Right renal cortex interstitium (tissue), 3 donors: Measurements from ENCODE around the gene KRT84. TPM values are rescaled to one million over a fixed set of nuclear protein-coding genes. Genes with fewer than 3 reads are reported as not detected.

Source experiments
- polyA plus RNA-seq, 3 donors: library from polyadenylated mRNA; unstranded; fragments of 120-200 nt; gene quantifications; one replicate each; pipeline ENCODE4 v1.2.1, GENCODE V29; 2013; ENCODE audit not compliant: insufficient read length in 3 of 3

Gene KRT84
- polyA plus RNA-seq, 3 donors: not detected

Other genes with a start within 250 kb of the KRT84 start
- under 1 TPM; 0.64 to 0.89 (median 0.76) TPM for gene KRT80, start 193.6 kb downstream of the KRT84 start, polyA plus RNA-seq
- gene KRT7, start 152.4 kb downstream of the KRT84 start, polyA plus RNA-seq: 100 to 1,000 TPM in 1 of 3 donors, 10 to 100 TPM in 2; 35.1 to 109 (median 56.3) TPM
- not detected for gene KRT86, start 111.0 kb downstream of the KRT84 start, polyA plus RNA-seq
- not detected for gene KRT81, start 94.1 kb downstream of the KRT84 start, polyA plus RNA-seq
- not detected for gene KRT83, start 64.3 kb downstream of the KRT84 start, polyA plus RNA-seq
- not detected for gene KRT85, start 18.2 kb downstream of the KRT84 start, polyA plus RNA-seq
- gene KRT82, start 20.7 kb upstream of the KRT84 start, polyA plus RNA-seq: not detected
- not detected for gene KRT75, start 48.7 kb upstream of the KRT84 start, polyA plus RNA-seq
- not detected for gene KRT6B, start 66.5 kb upstream of the KRT84 start, polyA plus RNA-seq
- not detected for gene KRT6C, start 88.2 kb upstream of the KRT84 start, polyA plus RNA-seq
- gene KRT6A, start 107.6 kb upstream of the KRT84 start, polyA plus RNA-seq: not detected
- gene KRT5, start 134.7 kb upstream of the KRT84 start, polyA plus RNA-seq: under 1 TPM in 1 of 3 donors, not detected in 2; 0.40 TPM
- gene KRT71, start 167.5 kb upstream of the KRT84 start, polyA plus RNA-seq: not detected
- not detected for gene KRT74, start 188.2 kb upstream of the KRT84 start, polyA plus RNA-seq
- not detected for gene KRT72, start 215.8 kb upstream of the KRT84 start, polyA plus RNA-seq
- gene KRT73, start 232.9 kb upstream of the KRT84 start, polyA plus RNA-seq: not detected